Large intestine (tissue), 3 donors: ENCODE measurements around the gene HNRNPR. TPM values are rescaled to one million over a fixed set of nuclear protein-coding genes. Genes with fewer than 3 reads are reported as not detected.

ENCODE experiments used
- DNase-seq, 2 donors: peaks; one replicate each; pipeline versions ENCODE4 v3.0.0 to v3.0.0-alpha.2; 2013
- H3K27ac ChIP-seq: one replicate; pipeline ENCODE4 v1.5.1; 2013; ENCODE audit warnings: low read length
- H3K27me3 ChIP-seq: 2 replicates; pipeline ENCODE4 v1.6.1; 2013; ENCODE audit warnings: low read length; ENCODE audit not compliant: control insufficient read depth, insufficient read depth
- H3K36me3 ChIP-seq: 2 replicates; pipeline ENCODE4 v1.6.1; 2013; ENCODE audit warnings: low read length; ENCODE audit not compliant: control insufficient read depth, insufficient read depth
- H3K4me1 ChIP-seq: one replicate; pipeline ENCODE4 v1.6.1; 2013; ENCODE audit warnings: low read length; ENCODE audit not compliant: control insufficient read depth, insufficient read depth
- H3K4me3 ChIP-seq: one replicate; pipeline ENCODE4 v1.5.1; 2013; ENCODE audit warnings: low read length
- H3K9me3 ChIP-seq: one replicate; pipeline ENCODE4 v1.6.1; 2013; ENCODE audit warnings: mild to moderate bottlenecking, low read depth, low read length, moderate library complexity; ENCODE audit not compliant: control insufficient read depth
- WGBS: methylation state at CpG from one replicate; pipeline ENCODE4 v1.1.5; 2013; ENCODE audit warnings: low lambda C conversion rate; ENCODE audit not compliant: insufficient coverage; 5-methylcytosine and 5-hydroxymethylcytosine counted together
- polyA plus RNA-seq: library from polyadenylated mRNA; unstranded; fragments of 120-200 nt; gene quantifications from one replicate; pipeline ENCODE4 v1.2.1, GENCODE V29; 2013

HNRNPR gene
- polyA plus RNA-seq, 1 donor = 148 TPM

GRCh38 chr1:23354245-23354644 is 10.2 kb upstream of the HNRNPR start:
- Histone ChIP-seq H3K27ac (no peak overlapping the region), H3K9me3 (no peaks in the 10 kb centered on the region), H3K4me3 (no peak overlapping the region), H3K4me1 (no peaks in the 10 kb centered on the region), H3K36me3 (no peaks in the 10 kb centered on the region), H3K27me3 (no peaks in the 10 kb centered on the region)
- no peak for DNase-seq
- WGBS = no CpG with 5 or more reads among the region's 3 CpGs

- H3K4me1 ChIP-seq = no peaks in the 10 kb centered on the region
- H3K9me3 ChIP-seq = no peaks in the 10 kb centered on the region
- H3K27ac ChIP-seq = no peak overlapping the region
- no peaks in the 10 kb centered on the region for H3K36me3 ChIP-seq
- no peak overlapping the region for H3K4me3 ChIP-seq
- H3K27me3 ChIP-seq = no peaks in the 10 kb centered on the region
- no CpG with 5 or more reads among the region's 1 CpG for WGBS
- DNase-seq = no peak
Measured at GRCh38 chr1:23352096-23352695, 8.1 kb upstream of the HNRNPR start.

GRCh38 chr1:23345920-23346319 is 1.8 kb upstream of the HNRNPR start:
- no peak for DNase-seq
- H3K4me3 ChIP-seq = no peak overlapping the region
- H3K27me3 ChIP-seq = no peaks in the 10 kb centered on the region
- no peaks in the 10 kb centered on the region for H3K9me3 ChIP-seq
- H3K4me1 ChIP-seq = peaks cover 3% of the 10 kb centered on the region
- 97% methylated on average over 7 of the region's 14 CpGs for WGBS
- H3K36me3 ChIP-seq = no peaks in the 10 kb centered on the region
- no peak overlapping the region for H3K27ac ChIP-seq

- H3K9me3 ChIP-seq = no peaks in the 10 kb centered on the region
- H3K36me3 ChIP-seq = no peaks in the 10 kb centered on the region
- no peaks in the 10 kb centered on the region for H3K27me3 ChIP-seq
- WGBS = 0% methylated on average over 1 of the region's 8 CpGs
- H3K4me1 ChIP-seq = peaks cover 9% of the 10 kb centered on the region
- DNase-seq = peak in 1 of 2 donors; percentile 26
- H3K4me3 ChIP-seq = peak overlapping the region; percentile 60
- peak overlapping the region; percentile 98 for H3K27ac ChIP-seq
Measured at GRCh38 chr1:23344987-23345472, 946 bp upstream of the HNRNPR start.

GRCh38 chr1:23343221-23344110 is 618 bp downstream of the HNRNPR start:
- Histone ChIP-seq H3K4me1 (peaks cover 12% of the 10 kb centered on the region), H3K9me3 (no peaks in the 10 kb centered on the region), H3K27me3 (no peaks in the 10 kb centered on the region), H3K27ac (peak overlapping the region; percentile 98), H3K36me3 (no peaks in the 10 kb centered on the region), H3K4me3 (peak overlapping the region; percentile 60)
- peak; percentile 21 to 47 for DNase-seq
- WGBS = no CpG with 5 or more reads among the region's 66 CpGs

DNA sequence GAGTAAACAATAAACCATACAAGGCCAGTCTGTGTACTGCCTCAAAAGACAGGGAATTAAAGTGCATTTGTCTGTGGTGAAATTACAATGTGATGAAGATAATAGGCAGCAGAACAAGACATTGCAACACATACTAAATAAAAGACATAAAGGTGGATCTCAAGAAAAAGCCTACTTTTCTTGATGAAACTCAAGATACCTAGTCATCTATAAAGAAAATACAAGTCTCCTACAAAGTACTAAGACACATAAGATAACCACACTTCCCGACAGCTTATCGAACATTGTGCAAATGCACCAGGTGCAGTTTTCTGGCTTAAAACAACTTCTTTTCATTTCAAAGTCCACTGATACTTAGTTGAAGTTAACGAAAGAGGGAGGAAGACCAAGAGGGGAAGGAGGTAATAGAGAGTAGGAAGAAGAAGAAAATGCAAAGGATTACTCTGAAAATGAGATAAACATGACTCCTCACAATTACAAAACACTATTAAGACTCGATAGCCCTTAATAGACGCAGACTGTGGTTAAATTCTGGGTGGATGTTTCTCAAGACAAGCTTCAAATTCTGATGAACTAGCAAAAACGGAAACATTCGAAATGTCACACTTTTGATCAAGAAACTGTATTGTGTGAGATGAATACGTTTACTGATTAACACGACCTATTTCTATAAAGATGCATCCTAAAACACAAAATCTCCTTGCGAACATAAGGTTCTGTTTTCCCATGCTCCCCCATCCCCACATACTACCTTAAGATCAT is 2.0 kb downstream of the HNRNPR start:
- H3K36me3 ChIP-seq = peaks cover 8% of the 10 kb centered on the region
- no peaks in the 10 kb centered on the region for H3K27me3 ChIP-seq
- peak overlapping the region; percentile 60 for H3K4me3 ChIP-seq
- H3K9me3 ChIP-seq = no peaks in the 10 kb centered on the region
- peak in 1 of 2 donors; percentile 66 for DNase-seq
- peak overlapping the region; percentile 98 for H3K27ac ChIP-seq
- 0% methylated on average over 2 of the region's 10 CpGs for WGBS
- peaks cover 12% of the 10 kb centered on the region for H3K4me1 ChIP-seq

DNA sequence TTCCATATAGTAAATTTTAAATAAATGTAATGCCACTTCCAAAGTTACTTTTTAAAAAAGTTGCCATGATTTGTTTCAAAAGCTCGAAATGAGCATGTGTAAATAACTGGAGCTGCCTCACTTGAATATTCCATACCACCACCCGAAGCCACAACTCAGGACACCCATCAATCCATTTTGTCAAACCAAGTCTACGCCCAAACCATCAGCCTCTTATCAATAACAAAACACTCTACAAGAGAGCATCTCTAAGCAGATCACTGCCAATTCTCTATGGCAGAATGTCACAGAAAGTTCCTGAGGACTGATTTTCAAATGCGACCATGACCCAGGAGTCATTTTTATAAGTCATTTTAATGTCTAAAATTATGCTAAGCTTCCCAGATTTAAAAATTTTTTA is 4.5 kb downstream of the HNRNPR start:
- Histone ChIP-seq H3K36me3 (peaks cover 18% of the 10 kb centered on the region), H3K27ac (no peak overlapping the region), H3K27me3 (no peaks in the 10 kb centered on the region), H3K4me1 (peaks cover 12% of the 10 kb centered on the region), H3K4me3 (no peak overlapping the region), H3K9me3 (no peaks in the 10 kb centered on the region)
- 100% methylated on average over 1 of the region's 4 CpGs for WGBS
- no peak for DNase-seq

DNA sequence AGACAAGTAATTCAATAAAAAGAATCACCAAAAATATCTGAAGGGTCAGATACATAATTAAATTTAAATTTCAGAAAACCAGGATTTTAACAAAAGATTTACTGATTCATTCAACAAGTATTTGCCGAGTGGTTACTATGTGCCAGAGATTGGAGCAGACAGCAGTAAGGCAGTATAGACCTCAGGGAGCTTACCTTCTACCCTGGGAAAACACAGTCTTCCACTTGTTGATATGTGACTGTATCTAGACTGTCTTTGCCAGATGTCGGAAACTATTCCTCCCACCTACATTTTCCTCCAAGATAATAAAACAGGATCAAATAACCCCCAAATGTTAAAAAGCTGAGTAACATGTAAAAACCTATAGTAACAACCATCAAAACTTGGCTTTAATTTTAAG is 6.2 kb downstream of the HNRNPR start:
- H3K4me3 ChIP-seq = no peak overlapping the region
- H3K27ac ChIP-seq = no peak overlapping the region
- H3K27me3 ChIP-seq = no peaks in the 10 kb centered on the region
- H3K36me3 ChIP-seq = peaks cover 32% of the 10 kb centered on the region
- WGBS = no CpG with 5 or more reads among the region's 2 CpGs
- peaks cover 12% of the 10 kb centered on the region for H3K4me1 ChIP-seq
- no peak for DNase-seq
- no peaks in the 10 kb centered on the region for H3K9me3 ChIP-seq

DNA sequence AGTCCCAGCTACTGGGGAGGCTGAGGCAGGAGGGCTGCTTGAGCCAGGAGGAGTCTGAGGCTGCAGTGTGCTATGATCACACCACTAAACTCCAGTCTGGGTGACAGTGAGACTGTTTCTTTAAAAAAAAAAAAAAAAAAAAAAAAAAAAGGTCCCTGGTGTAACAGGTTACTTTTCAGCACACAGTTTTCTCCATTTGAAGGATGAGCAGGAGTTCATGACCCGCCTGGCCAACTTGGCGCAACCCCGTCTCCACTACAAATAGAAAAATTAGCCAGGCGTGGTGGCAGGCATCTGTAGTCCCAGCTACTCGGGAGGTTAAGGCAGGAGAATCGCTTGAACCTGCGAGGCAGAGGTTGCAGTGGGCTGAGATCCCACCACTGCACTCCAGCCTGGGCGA is 12.4 kb downstream of the HNRNPR start:
- Histone ChIP-seq H3K36me3 (peaks cover 76% of the 10 kb centered on the region), H3K9me3 (no peaks in the 10 kb centered on the region), H3K4me1 (no peaks in the 10 kb centered on the region), H3K4me3 (no peak overlapping the region), H3K27me3 (no peaks in the 10 kb centered on the region), H3K27ac (no peak overlapping the region)
- WGBS = 80% methylated on average over 1 of the region's 8 CpGs
- DNase-seq = no peak

GRCh38 chr1:23330846-23331245 is 13.2 kb downstream of the HNRNPR start:
- peaks cover 84% of the 10 kb centered on the region for H3K36me3 ChIP-seq
- H3K4me1 ChIP-seq = no peaks in the 10 kb centered on the region
- no peak overlapping the region for H3K4me3 ChIP-seq
- DNase-seq = no peak
- no peaks in the 10 kb centered on the region for H3K9me3 ChIP-seq
- H3K27me3 ChIP-seq = no peaks in the 10 kb centered on the region
- no peak overlapping the region for H3K27ac ChIP-seq
- WGBS = no CpG with 5 or more reads among the region's 1 CpG
